IMR-90 (cell line): ENCODE results near the gene KRT6C. TPM values are rescaled to one million over a fixed set of nuclear protein-coding genes. Genes with fewer than 3 reads are reported as not detected.

Experiments used
- ATAC-seq: fragments of 200-7000 bp; cut with Tn5 transposase; 2 replicates; pipeline ENCODE4 v1.9.1; 2020; ENCODE audit warnings: low read depth, mild to moderate bottlenecking, moderate library complexity
- BruUV-seq: library from RNA; stranded (reverse); fragments of 400-500 nt; replicated peaks from 2 replicates; lab custom pipeline; 2021; lab: Mats Ljungman, UMichigan
- CTCF ChIA-PET: fragments of 300-600 bp; formaldehyde crosslinking; extraction: SDS; loops from one replicate; lab custom pipeline; 2021; ENCODE audit warnings: antibody characterized with exemption; lab: Yijun Ruan, JAX
- POLR2A ChIA-PET: fragments of 300-600 bp; sonication (Branson Sonifier 250); formaldehyde crosslinking; loops from one replicate; lab custom pipeline; 2022; ENCODE audit warnings: antibody characterized with exemption; ENCODE audit not compliant: unreplicated experiment; lab: Charles Lee
- DNase-seq: peaks from one replicate; pipeline ENCODE4 v3.0.0; 2013
- H2AFZ ChIP-seq: replicated peaks from 2 replicates; pipeline ENCODE3; 2013; ENCODE audit warnings: low read length, mild to moderate bottlenecking; ENCODE audit not compliant: poor library complexity
- H2AK5ac ChIP-seq: 2 replicates; pipeline ENCODE4 v1.6.1; 2013; ENCODE audit warnings: low read depth, low read length, inconsistent platforms
- H2AK9ac ChIP-seq: replicated peaks from 2 replicates; pipeline ENCODE3; 2013; ENCODE audit warnings: mild to moderate bottlenecking, low read depth, low read length, moderate library complexity; ENCODE audit not compliant: poor library complexity
- H2BK120ac ChIP-seq: 2 replicates; pipeline ENCODE4 v1.6.1; 2013; ENCODE audit warnings: low read depth, low read length, inconsistent platforms
- H2BK15ac ChIP-seq: 3 replicates; pipeline ENCODE4 v1.6.1; 2013; ENCODE audit warnings: low read depth, low read length, inconsistent platforms
- H2BK20ac ChIP-seq: 2 replicates; pipeline ENCODE4 v1.6.1; 2013; ENCODE audit warnings: low read depth, mild to moderate bottlenecking, inconsistent platforms, low read length, moderate library complexity
- H2BK5ac ChIP-seq: 2 replicates; pipeline ENCODE4 v1.6.1; 2013; ENCODE audit warnings: mild to moderate bottlenecking, low read depth, low read length, inconsistent platforms; ENCODE audit not compliant: poor library complexity, severe bottlenecking
- H3K14ac ChIP-seq: replicated peaks from 2 replicates; pipeline ENCODE4 v1.6.1; 2013; ENCODE audit warnings: low read depth, low read length, inconsistent platforms
- H3K18ac ChIP-seq: 2 replicates; pipeline ENCODE4 v1.6.1; 2013; ENCODE audit warnings: low read depth, low read length, control low read depth
- H3K23ac ChIP-seq: 2 replicates; pipeline ENCODE4 v1.6.1; 2013; ENCODE audit warnings: low read depth, low read length, inconsistent platforms
- H3K27ac ChIP-seq: 2 replicates; pipeline ENCODE4 v1.5.1; 2013; ENCODE audit warnings: mild to moderate bottlenecking, control low read depth, low read length; ENCODE audit not compliant: insufficient read depth
- H3K27me3 ChIP-seq: 2 replicates; pipeline ENCODE4 v1.6.1; 2013; ENCODE audit warnings: low read length; ENCODE audit not compliant: control insufficient read depth, insufficient read depth
- H3K36me3 ChIP-seq: 2 replicates; pipeline ENCODE4 v1.6.1; 2013; ENCODE audit warnings: low read length, mixed read lengths; ENCODE audit not compliant: control insufficient read depth, insufficient read depth
- H3K4ac ChIP-seq: 2 replicates; pipeline ENCODE4 v1.6.1; 2013; ENCODE audit warnings: low read depth, low read length, inconsistent platforms
- H3K4me1 ChIP-seq: 2 replicates; pipeline ENCODE4 v1.6.1; 2013; ENCODE audit warnings: low read length, mixed read lengths; ENCODE audit not compliant: control insufficient read depth, insufficient read depth
- H3K4me2 ChIP-seq: 2 replicates; pipeline ENCODE4 v1.6.1; 2013; ENCODE audit warnings: low read depth, mild to moderate bottlenecking, control low read depth, low read length, moderate library complexity
- H3K4me3 ChIP-seq: 2 replicates; pipeline ENCODE4 v1.5.1; 2013; ENCODE audit warnings: low read depth, mild to moderate bottlenecking, control low read depth, low read length, moderate library complexity; ENCODE audit not compliant: insufficient read depth
- H3K56ac ChIP-seq: 2 replicates; pipeline ENCODE4 v1.6.1; 2013; ENCODE audit warnings: low read length, inconsistent platforms; ENCODE audit not compliant: insufficient read depth; ENCODE audit errors: extremely low read depth
- H3K79me1 ChIP-seq, 2 experiments: 2 replicates each; pipeline ENCODE4 v1.6.1; 2013; ENCODE audit warnings: low read length in 2 of 2, inconsistent platforms in 1 of 2, low read depth in 1 of 2
- H3K9ac ChIP-seq: 2 replicates; pipeline ENCODE4 v1.6.1; 2013; ENCODE audit warnings: low read depth, low read length, control low read depth
- H3K9me1 ChIP-seq: 2 replicates; pipeline ENCODE4 v1.6.1; 2013; ENCODE audit warnings: low read length, inconsistent platforms; ENCODE audit not compliant: insufficient read depth
- H3K9me3 ChIP-seq: 2 replicates; pipeline ENCODE4 v1.6.1; 2013; ENCODE audit warnings: low read length; ENCODE audit not compliant: control insufficient read depth, insufficient read depth
- H4K20me1 ChIP-seq: 2 replicates; pipeline ENCODE4 v1.6.1; 2013; ENCODE audit warnings: low read length, inconsistent platforms; ENCODE audit not compliant: insufficient read depth
- H4K5ac ChIP-seq: 2 replicates; pipeline ENCODE4 v1.6.1; 2013; ENCODE audit warnings: mild to moderate bottlenecking, low read depth, low read length, control low read depth
- H4K8ac ChIP-seq, 2 experiments: 2 replicates each; pipeline ENCODE4 v1.6.1; 2013; ENCODE audit warnings: low read depth in 2 of 2, low read length in 2 of 2, control low read depth in 1 of 2, inconsistent platforms in 1 of 2
- H4K91ac ChIP-seq: 2 replicates; pipeline ENCODE4 v1.6.1; 2013; ENCODE audit warnings: low read depth, low read length, inconsistent platforms; ENCODE audit not compliant: insufficient read depth
- CEBPB ChIP-seq: IDR thresholded peaks from 2 replicates; pipeline ENCODE4 v1.6.1; 2012; ENCODE audit warnings: low read depth, low read length, improper control_type of control experiment
- CTCF ChIP-seq: conservative IDR thresholded peaks from 2 replicates; pipeline ENCODE4 v1.5.1; 2012; ENCODE audit warnings: mild to moderate bottlenecking, low read depth, low read length, improper control_type of control experiment
- FOS ChIP-seq: fragments of 150-350 bp; IDR thresholded peaks from 2 replicates; pipeline ENCODE4 v1.6.1; 2016; ENCODE audit warnings: low read depth, low read length
- MAFK ChIP-seq: IDR thresholded peaks from 2 replicates; pipeline ENCODE4 v1.6.1; 2012; ENCODE audit warnings: low read depth, low read length, improper control_type of control experiment
- RAD21 ChIP-seq: IDR thresholded peaks from 2 replicates; pipeline ENCODE4 v1.6.1; 2012; ENCODE audit warnings: low read length, improper control_type of control experiment
- RCOR1 ChIP-seq: IDR thresholded peaks from 2 replicates; pipeline ENCODE4 v1.6.1; 2012; ENCODE audit warnings: mild to moderate bottlenecking, low read length, improper control_type of control experiment; ENCODE audit not compliant: insufficient replicate concordance
- USF2 ChIP-seq: fragments of 150-350 bp; IDR thresholded peaks from 2 replicates; pipeline ENCODE4 v1.6.1; 2017; ENCODE audit warnings: mild to moderate bottlenecking, antibody characterized with exemption, low read length, low read depth
- WGBS, 2 experiments: methylation state at CpG; one replicate each; pipeline versions ENCODE4 v1.1.5 to v1.1.7; 2013; ENCODE audit warnings: missing lambda C conversion rate in 2 of 2; ENCODE audit not compliant: insufficient read length in 1 of 2; ENCODE audit errors: extremely low coverage in 2 of 2; 5-methylcytosine and 5-hydroxymethylcytosine counted together
- dilution Hi-C: fragments of 300-500 bp; cut with HindIII; formaldehyde crosslinking; loops from one replicate; pipeline ENCODE4 v1.14.3; 2018; ENCODE audit warnings: low sequenced_read_pairs; ENCODE audit not compliant: unreplicated experiment
- in situ Hi-C: fragments of 300-500 bp; cut with MboI; formaldehyde crosslinking; loops from 3 replicates; pipeline ENCODE4 v1.14.3; 2019; ENCODE audit warnings: low sequenced_read_pairs, inconsistent platforms, mixed read lengths
- intact Hi-C: fragments of 100-400 bp; cut with micrococcal nuclease; formaldehyde crosslinking; loops from 2 replicates; pipeline ENCODE4 v1.10.0; 2022
- polyA plus RNA-seq, 3 experiments: library from polyadenylated mRNA; depleted of rRNA; stranded (reverse); fragments of >200 nt; gene quantifications; 2 replicates each; pipeline ENCODE4 v1.2.3, GENCODE V29; 2012; ENCODE audit warnings: low replicate concordance in 1 of 3
- total RNA-seq: library from RNA; depleted of rRNA; stranded (reverse); fragments of >200 nt; gene quantifications from 2 replicates; pipeline ENCODE4 v1.2.3, GENCODE V29; 2012

KRT6C gene
- total and polyA plus RNA-seq, 2 of the 4 experiments (the other 2 are of a cell fraction): not detected

GRCh38 chr12:52521568-52522266 is 48.1 kb upstream of the KRT6C start:
- H3K9me1 ChIP-seq: no peaks in the 10 kb centered on the region
- no peaks in the 10 kb centered on the region; the same call in 1 of the 2 replicates for H4K20me1 ChIP-seq
- peaks cover 37% of the 10 kb centered on the region for H3K27me3 ChIP-seq
- no peak overlapping the region for H2AFZ ChIP-seq
- dilution Hi-C loops (no loop called here), intact Hi-C loops (no loop called here), in situ Hi-C loops (no loop called here)
- H3K9me3 ChIP-seq: no peaks in the 10 kb centered on the region
- no peak overlapping the region for H2AK9ac ChIP-seq
- CTCF ChIA-PET: no interaction called here
- no peak overlapping the region for H4K91ac ChIP-seq
- no peak overlapping the region for H2AK5ac ChIP-seq
- H4K5ac ChIP-seq: no peak overlapping the region
- H3K4me1 ChIP-seq: no peaks in the 10 kb centered on the region
- no peak overlapping the region for H3K9ac ChIP-seq
- H3K14ac ChIP-seq: no peak overlapping the region
- no peak for TF ChIP-seq RAD21
- no peak for TF ChIP-seq RCOR1
- TF ChIP-seq FOS: no peak
- TF ChIP-seq CEBPB: no peak
- no peak for TF ChIP-seq CTCF
- peak; percentile 33; the same call in 1 of the 2 replicates for TF ChIP-seq MAFK
- no peak for TF ChIP-seq USF2
- DNase-seq (no peak), ATAC-seq (no peak)
- no peak overlapping the region for H3K18ac ChIP-seq
- no peak overlapping the region for H3K4me2 ChIP-seq
- H3K23ac ChIP-seq: no peak overlapping the region
- POLR2A ChIA-PET: no interaction called here
- no peak overlapping the region for H2BK20ac ChIP-seq
- H2BK5ac ChIP-seq: no peak overlapping the region
- H3K56ac ChIP-seq: no peak overlapping the region
- H3K79me1 ChIP-seq: no peaks in the 10 kb centered on the region
- H3K36me3 ChIP-seq: no peaks in the 10 kb centered on the region
- no peak overlapping the region for H4K8ac ChIP-seq
- no peak overlapping the region for H2BK120ac ChIP-seq
- BruUV-seq: no TSS peak
- 85% methylated on average over 4 of the region's 10 CpGs; no CpG with 5 or more reads in 1 of the 2 experiments for whole genome bisulfite sequencing, 2 experiments
- H2BK15ac ChIP-seq: no peak overlapping the region
- H3K4me3 ChIP-seq: no peak overlapping the region
- H3K27ac ChIP-seq: no peak overlapping the region
- H3K4ac ChIP-seq: no peak overlapping the region
